Ishikawa (cell line): ENCODE measurements around the gene TNFRSF9.

Experiments used
- CEBPB ChIP-seq: IDR thresholded peaks from 2 replicates; pipeline ENCODE4 v1.6.1; 2012
- CREB1 ChIP-seq: IDR thresholded peaks from 2 replicates; pipeline ENCODE4 v1.6.1; 2012; ENCODE audit warnings: low read depth
- EGR1 ChIP-seq: IDR thresholded peaks from 2 replicates; pipeline ENCODE4 v1.6.1; 2012
- EP300 ChIP-seq: IDR thresholded peaks from 2 replicates; pipeline ENCODE4 v1.6.1; 2012; ENCODE audit warnings: borderline replicate concordance
- FOXM1 ChIP-seq: IDR thresholded peaks from 2 replicates; pipeline ENCODE4 v1.6.1; 2012; ENCODE audit warnings: low read depth, borderline replicate concordance
- MAX ChIP-seq: IDR thresholded peaks from 2 replicates; pipeline ENCODE4 v1.6.1; 2012
- NFIC ChIP-seq: IDR thresholded peaks from 2 replicates; pipeline ENCODE4 v1.6.1; 2012
- RAD21 ChIP-seq: IDR thresholded peaks from 2 replicates; pipeline ENCODE4 v1.6.1; 2012; ENCODE audit warnings: low read depth
- REST ChIP-seq: IDR thresholded peaks from 2 replicates; pipeline ENCODE4 v1.6.1; 2012; ENCODE audit warnings: low read depth, mild to moderate bottlenecking
- TAF1 ChIP-seq: IDR thresholded peaks from 2 replicates; pipeline ENCODE4 v1.6.1; 2012; ENCODE audit warnings: low read depth, mild to moderate bottlenecking
- TCF12 ChIP-seq: IDR thresholded peaks from 2 replicates; pipeline ENCODE4 v1.6.1; 2012; ENCODE audit warnings: low read depth
- TEAD4 ChIP-seq: IDR thresholded peaks from 2 replicates; pipeline ENCODE4 v1.6.1; 2012
- USF1 ChIP-seq: IDR thresholded peaks from 2 replicates; pipeline ENCODE4 v1.6.1; 2012
- YY1 ChIP-seq: IDR thresholded peaks from 2 replicates; pipeline ENCODE4 v1.6.1; 2012; ENCODE audit warnings: low read depth
- ZBTB7A ChIP-seq: IDR thresholded peaks from 2 replicates; pipeline ENCODE4 v1.6.1; 2012; ENCODE audit warnings: low read depth

TNFRSF9 gene

GRCh38 chr1:7960165-7960564 lies 19.5 kb upstream of the TNFRSF9 start:
- TF ChIP-seq TEAD4: no peak
- no peak for TF ChIP-seq EGR1
- TF ChIP-seq TCF12: no peak
- no peak for TF ChIP-seq EP300
- no peak for TF ChIP-seq CREB1
- TF ChIP-seq ZBTB7A: no peak
- no peak for TF ChIP-seq REST
- TF ChIP-seq MAX: no peak
- no peak for TF ChIP-seq NFIC
- no peak for TF ChIP-seq YY1
- TF ChIP-seq USF1: no peak
- TF ChIP-seq CEBPB: no peak
- TF ChIP-seq RAD21: no peak
- no peak for TF ChIP-seq TAF1
- no peak for TF ChIP-seq FOXM1

GRCh38 chr1:7956218-7957032 lies 15.8 kb upstream of the TNFRSF9 start:
- TF ChIP-seq ZBTB7A: no peak
- TF ChIP-seq MAX: no peak
- TF ChIP-seq YY1: no peak
- TF ChIP-seq CREB1: no peak
- TF ChIP-seq EP300: no peak
- TF ChIP-seq REST: no peak
- TF ChIP-seq NFIC: no peak
- TF ChIP-seq TCF12: no peak
- no peak for TF ChIP-seq CEBPB
- TF ChIP-seq EGR1: no peak
- TF ChIP-seq TAF1: no peak
- TF ChIP-seq TEAD4: no peak
- no peak for TF ChIP-seq RAD21
- no peak for TF ChIP-seq FOXM1
- TF ChIP-seq USF1: no peak

GRCh38 chr1:7954683-7955082 lies 14.0 kb upstream of the TNFRSF9 start:
- TF ChIP-seq TEAD4: no peak
- no peak for TF ChIP-seq NFIC

GRCh38 chr1:7953850-7954609 lies 13.4 kb upstream of the TNFRSF9 start:
- TF ChIP-seq REST (no peak), TAF1 (peak; percentile 63), EGR1 (no peak), EP300 (no peak), YY1 (no peak), CEBPB (no peak), USF1 (no peak), FOXM1 (no peak), NFIC (no peak), TEAD4 (no peak), ZBTB7A (peak; percentile 35; the same call in 1 of the 2 replicates), CREB1 (peak; percentile 71), RAD21 (no peak), TCF12 (0 out of 2 replicates have a peak, but pooled peaks have one; percentile 34), MAX (peak; percentile 57)
